K562 (cell line): ENCODE data around the gene VIPR2. TPM values are rescaled to one million over a fixed set of nuclear protein-coding genes. Genes with fewer than 3 reads are reported as not detected.

ENCODE experiments used
- ATAC-seq: fragments of 200-7000 bp; cut with Tn5 transposase; 3 replicates; pipeline ENCODE4 v1.9.1; 2020; ENCODE audit warnings: moderate library complexity
- BruUV-seq: library from RNA; stranded (reverse); fragments of 400-500 nt; replicated peaks from 2 replicates; lab custom pipeline; 2021; lab: Mats Ljungman, UMichigan
- CTCF ChIA-PET: fragments of 300-600 bp; formaldehyde crosslinking; extraction: SDS; loops from one replicate; lab custom pipeline; 2021; ENCODE audit warnings: low intra/inter-chr PET ratio; lab: Yijun Ruan, JAX
- POLR2A ChIA-PET: fragments of 300-600, 350-650 bp; sonication (Branson Sonifier 250); formaldehyde crosslinking; extraction: SDS; loops from one replicate; lab custom pipeline; 2021; ENCODE audit warnings: antibody characterized with exemption, inconsistent platforms; lab: Yijun Ruan, JAX
- DNase-seq, 4 experiments: peaks; one replicate each; pipeline versions ENCODE4 v3.0.0 to v3.0.0-alpha.2; 2011 to 2018; ENCODE audit warnings: low spot score in 3 of 4, mixed read lengths in 3 of 4; ENCODE audit errors: extremely low read depth in 1 of 4
- FAIRE-seq: peaks from 2 replicates; lab custom pipeline; 2011; peaks lifted over from hg19 to GRCh38; lab: Jason Lieb, UNC
- H2AFZ ChIP-seq: 2 replicates; pipeline ENCODE4 v1.6.0; 2011; ENCODE audit warnings: low read depth, low read length, control low read depth, inconsistent platforms
- H3K27ac ChIP-seq: fragments of 200-600 bp; 3 replicates; pipeline ENCODE4 v1.8.0; 2011; ENCODE audit warnings: low read depth, mild to moderate bottlenecking, control low read depth, inconsistent platforms, low read length, moderate library complexity, mixed read lengths; ENCODE audit errors: extremely low read depth
- H3K27me3 ChIP-seq, 2 experiments: fragments of 300-600 bp in 1 of 2; 2 replicates in 1 of 2; 3 replicates in 1 of 2; pipeline versions ENCODE4 v1.6.0 to v1.8.0; 2011; ENCODE audit warnings: inconsistent platforms in 2 of 2, low read length in 2 of 2, mild to moderate bottlenecking in 1 of 2, mixed read lengths in 1 of 2, moderate library complexity in 1 of 2; ENCODE audit not compliant: control insufficient read depth in 2 of 2, insufficient read depth in 2 of 2
- H3K36me3 ChIP-seq: fragments of 300-600 bp; 3 replicates; pipeline ENCODE4 v1.8.0; 2011; ENCODE audit warnings: mild to moderate bottlenecking, low read length, inconsistent platforms; ENCODE audit not compliant: control insufficient read depth, insufficient read depth
- H3K4me1 ChIP-seq, 2 experiments: fragments of 200-600 bp in 1 of 2; replicated peaks in 1 of 2; 2 replicates in 1 of 2; 3 replicates in 1 of 2; pipeline versions ENCODE4 v1.5.1 to v1.8.0; 2011; ENCODE audit warnings: inconsistent platforms in 2 of 2, low read length in 2 of 2, mild to moderate bottlenecking in 1 of 2, mixed read lengths in 1 of 2, moderate library complexity in 1 of 2; ENCODE audit not compliant: control insufficient read depth in 2 of 2, insufficient read depth in 2 of 2
- H3K4me2 ChIP-seq: 2 replicates; pipeline ENCODE4 v1.6.1; 2011; ENCODE audit warnings: low read length, control low read depth, inconsistent platforms, mixed read lengths; ENCODE audit not compliant: insufficient read depth
- H3K4me3 ChIP-seq: fragments of 200-600 bp; sonication (generic), shearing (Covaris generic); 2 replicates; pipeline ENCODE4 v1.5.1; 2016; ENCODE audit warnings: control low read depth, inconsistent platforms
- H3K79me2 ChIP-seq: fragments of 200-600 bp; 3 replicates; pipeline ENCODE4 v1.8.0; 2011; ENCODE audit warnings: low read length, inconsistent platforms; ENCODE audit not compliant: control insufficient read depth, insufficient read depth
- H3K9ac ChIP-seq, 2 experiments: 2 replicates each; pipeline versions ENCODE4 v1.6.0 to v1.6.1; 2011; ENCODE audit warnings: low read depth in 2 of 2, low read length in 2 of 2, control low read depth in 1 of 2, inconsistent platforms in 1 of 2, mild to moderate bottlenecking in 1 of 2, mixed read lengths in 1 of 2; ENCODE audit not compliant: insufficient read depth in 1 of 2
- H3K9me1 ChIP-seq: one replicate; pipeline ENCODE4 v1.6.0; 2011; ENCODE audit warnings: inconsistent platforms, mild to moderate bottlenecking, low read length, moderate library complexity; ENCODE audit not compliant: control insufficient read depth, insufficient read depth
- H3K9me3 ChIP-seq: replicated peaks from 2 replicates; pipeline ENCODE4 v1.5.1; 2011; ENCODE audit warnings: low read depth, low read length, inconsistent platforms; ENCODE audit not compliant: control insufficient read depth, insufficient read depth
- H4K20me1 ChIP-seq: replicated peaks from 2 replicates; pipeline ENCODE4 v1.6.1; 2011; ENCODE audit warnings: low read length, inconsistent platforms, mixed read lengths; ENCODE audit not compliant: control insufficient read depth, insufficient read depth
- HLTF ChIP-seq: fragments of 450-650 bp; IDR thresholded peaks from 2 replicates; pipeline ENCODE4 v1.6.1; 2016
- KDM5B ChIP-seq: fragments of 200-600 bp; sonication (generic); IDR thresholded peaks from 2 replicates; pipeline ENCODE4 v1.6.1; 2012; ENCODE audit warnings: low read depth, mild to moderate bottlenecking, moderate library complexity, low read length, control low read depth, inconsistent platforms; ENCODE audit not compliant: insufficient replicate concordance
- KLF16 ChIP-seq: IDR thresholded peaks from 2 replicates; pipeline ENCODE4 v1.6.1; 2016; ENCODE audit warnings: antibody characterized with exemption
- MLLT1 ChIP-seq, 2 experiments: fragments of 450-650 bp; IDR thresholded peaks; 2 replicates each; pipeline ENCODE4 v1.6.1; 2016
- POLR2AphosphoS5 ChIP-seq: IDR thresholded peaks from 2 replicates; pipeline ENCODE4 v1.6.1; 2011; ENCODE audit warnings: mild to moderate bottlenecking, low read depth, low read length, moderate library complexity; ENCODE audit not compliant: control insufficient read depth, insufficient read depth
- PPARD ChIP-seq: fragments of 250-450 bp; sonication (Bioruptor Pico); IDR thresholded peaks from 2 replicates; pipeline ENCODE4 v1.8.0; 2022; ENCODE audit warnings: inconsistent platforms, mild to moderate bottlenecking, moderate library complexity
- TFE3 ChIP-seq: fragments of 450-650 bp; formaldehyde crosslinking; IDR thresholded peaks from 2 replicates; pipeline ENCODE4 v1.4.0; 2020; ENCODE audit warnings: mild to moderate bottlenecking, mixed read lengths
- VEZF1 ChIP-seq: fragments of 200-800 bp; sonication (Bioruptor generic); IDR thresholded peaks from 2 replicates; pipeline ENCODE4 v1.6.1; 2017; ENCODE audit warnings: missing genetic modification characterization, missing compliant biosample characterization
- ZBTB12 ChIP-seq: fragments of 250-450 bp; sonication (Bioruptor Pico); IDR thresholded peaks from 2 replicates; pipeline ENCODE4 v1.4.0; 2020
- ZBTB9 ChIP-seq: fragments of 450-650 bp; formaldehyde crosslinking; IDR thresholded peaks from 2 replicates; pipeline ENCODE4 v1.4.0; 2020; ENCODE audit warnings: mild to moderate bottlenecking, moderate library complexity
- ZNF512 ChIP-seq: IDR thresholded peaks from 2 replicates; pipeline ENCODE4 v1.6.1; 2016; ENCODE audit warnings: missing genetic modification characterization, missing compliant biosample characterization
- WGBS: fragments of 100-300 bp; shearing (Covaris generic); methylation state at CpG from one replicate; pipeline ENCODE4 v1.1.6; 2016; ENCODE audit warnings: low coverage, mixed read lengths; ENCODE audit not compliant: insufficient coverage; ENCODE audit errors: missing lambda C conversion rate; 5-methylcytosine and 5-hydroxymethylcytosine counted together
- in situ Hi-C: fragments of 300-500 bp; cut with MboI; formaldehyde crosslinking; loops from 4 replicates; pipeline ENCODE4 v1.15.0; 2018; ENCODE audit warnings: inconsistent platforms, mixed read lengths
- intact Hi-C: fragments of 100-400 bp; cut with micrococcal nuclease; formaldehyde crosslinking; loops from 2 replicates; pipeline ENCODE4 v1.14.2; 2022
- polyA plus RNA-seq, 8 experiments: library from polyadenylated mRNA; depleted of rRNA in 4 of 8; stranded (reverse) in 5 of 8; unstranded in 3 of 8; fragments of >200 nt; fragmentation: Nextera tagmentation in 2 of 8; fragmentation: Illumina TruSeq in 1 of 8; extraction: Ambion mirVana in 2 of 8; extraction: Trizol in 1 of 8; gene quantifications; 2 replicates each; pipeline versions ENCODE4 v1.2.1 to v1.2.3, GENCODE V29; 2011 to 2014; ENCODE audit warnings: inconsistent platforms in 1 of 8, missing spikeins in 1 of 8
- total RNA-seq, 7 experiments: library from RNA; depleted of rRNA in 6 of 7; stranded (reverse); fragments of >200 nt in 6 of 7; fragmentation: Illumina TruSeq in 2 of 7; extraction: Trizol in 2 of 7; gene quantifications; 2 replicates each; pipeline versions ENCODE4 v1.2.1 to v1.2.3, GENCODE V29; 2011 to 2021; ENCODE audit warnings: low replicate concordance in 1 of 7

VIPR2 gene
- total and polyA plus RNA-seq, 9 of the 15 experiments (the other 6 are each of a cell fraction or from before 2014, with no cell fraction given) = 0.04 TPM; not detected in 8

GRCh38 chr7:159139639-159140038 lies 5.0 kb downstream of the VIPR2 start:
- CTCF ChIA-PET = interaction anchor here (0.6 kb wide), 1 partner anchor 157 kb away, joined by 3 read pairs; no protein-coding TSS in a partner anchor
- TF ChIP-seq MLLT1 (IDR thresholded peaks at IDR 0.05) (no peak), TFE3 (no peak), POLR2AphosphoS5 (no peak), PPARD (no peak), ZBTB12 (CRISPR knock-in tag) (no peak), KLF16 (no peak), KDM5B (no peak), ZNF512 (tag) (no peak), HLTF (no peak), VEZF1 (CRISPR knock-in tag) (no peak), ZBTB9 (CRISPR knock-in tag) (no peak)

More at GRCh38 chr7:159139639-159140038, 5.0 kb downstream of the VIPR2 start:
- H4K20me1 ChIP-seq = no peaks in the 10 kb centered on the region
- H3K4me3 ChIP-seq = no peak overlapping the region
- FAIRE-seq (no peak), DNase-seq (no peak), ATAC-seq (no peak)
- no peaks in the 10 kb centered on the region for H3K9me3 ChIP-seq
- 2% methylated on average over 10 of the region's 10 CpGs for WGBS
- no peak overlapping the region for H2AFZ ChIP-seq
- no TSS peak for BruUV-seq
- POLR2A ChIA-PET = interaction anchor here (0.6 to 1.0 kb wide), 3 partner anchors 11 to 254 kb away, joined by 3 to 6 read pairs (median 3); no protein-coding TSS in a partner anchor
- intact Hi-C loops (no loop called here), in situ Hi-C loops (no loop called here)
- H3K27ac ChIP-seq = no peak overlapping the region
- H3K9ac ChIP-seq = no peak overlapping the region
- H3K9me1 ChIP-seq = no peaks in the 10 kb centered on the region
- H3K36me3 ChIP-seq = no peaks in the 10 kb centered on the region
- no peak overlapping the region for H3K4me2 ChIP-seq
- no peaks in the 10 kb centered on the region for H3K79me2 ChIP-seq
- peaks cover 48 to 79% of the 10 kb centered on the region in 2 experiments for H3K27me3 ChIP-seq
- peaks cover 0 to 6% of the 10 kb centered on the region in 2 experiments; a peak in 1 of 5 replicates for H3K4me1 ChIP-seq
